H9 (cell line): ENCODE data around the gene DTHD1. TPM values are rescaled to one million over a fixed set of nuclear protein-coding genes. Genes with fewer than 3 reads are reported as not detected.

Experiments
- DNase-seq: peaks from one replicate; pipeline ENCODE4 v3.0.0-alpha.2; 2017
- H2AFZ ChIP-seq: one replicate; pipeline ENCODE4 v1.6.1; 2013; ENCODE audit warnings: mild to moderate bottlenecking, low read length, control low read depth, moderate library complexity
- H2AK5ac ChIP-seq: 2 replicates; pipeline ENCODE4 v1.6.1; 2013; ENCODE audit warnings: low read length, control low read depth, mixed read lengths; ENCODE audit not compliant: insufficient read length
- H2BK120ac ChIP-seq: one replicate; pipeline ENCODE4 v1.6.1; 2013; ENCODE audit warnings: low read depth, mild to moderate bottlenecking, low read length, control low read depth, inconsistent platforms; ENCODE audit not compliant: poor library complexity, severe bottlenecking
- H2BK12ac ChIP-seq: 2 replicates; pipeline ENCODE4 v1.6.1; 2013; ENCODE audit warnings: low read length, control low read depth, mixed read lengths, low read depth; ENCODE audit not compliant: insufficient read length
- H2BK15ac ChIP-seq: 2 replicates; pipeline ENCODE4 v1.6.1; 2013; ENCODE audit warnings: low read depth, low read length, control low read depth
- H2BK20ac ChIP-seq: one replicate; pipeline ENCODE4 v1.6.1; 2013; ENCODE audit warnings: low read depth, mild to moderate bottlenecking, low read length, control low read depth, inconsistent platforms; ENCODE audit not compliant: poor library complexity, severe bottlenecking
- H2BK5ac ChIP-seq: 2 replicates; pipeline ENCODE4 v1.6.1; 2013; ENCODE audit warnings: low read length, control low read depth, mixed read lengths; ENCODE audit not compliant: insufficient read length
- H3K14ac ChIP-seq: 2 replicates; pipeline ENCODE4 v1.6.1; 2013; ENCODE audit warnings: low read length, control low read depth; ENCODE audit not compliant: insufficient read depth
- H3K18ac ChIP-seq: 2 replicates; pipeline ENCODE4 v1.6.1; 2013; ENCODE audit warnings: low read depth, mild to moderate bottlenecking, mixed read lengths, low read length, control low read depth; ENCODE audit not compliant: insufficient read length
- H3K23ac ChIP-seq: 2 replicates; pipeline ENCODE4 v1.6.1; 2013; ENCODE audit warnings: low read length, control low read depth, mixed read lengths, low read depth; ENCODE audit not compliant: insufficient read length
- H3K23me2 ChIP-seq: 2 replicates; pipeline ENCODE4 v1.6.1; 2013; ENCODE audit warnings: low read depth, mild to moderate bottlenecking, mixed read lengths, low read length, control low read depth; ENCODE audit not compliant: insufficient read length, poor library complexity, severe bottlenecking
- H3K27ac ChIP-seq: 2 replicates; pipeline ENCODE4 v1.5.1; 2013; ENCODE audit warnings: low read length, control low read depth, mixed read lengths, low read depth; ENCODE audit not compliant: insufficient read length
- H3K27me3 ChIP-seq: 2 replicates; pipeline ENCODE4 v1.6.1; 2013; ENCODE audit warnings: low read length, control low read depth, inconsistent platforms; ENCODE audit not compliant: insufficient read depth
- H3K4ac ChIP-seq: 2 replicates; pipeline ENCODE4 v1.6.1; 2013; ENCODE audit warnings: low read depth, mild to moderate bottlenecking, control low read depth, inconsistent platforms, low read length, moderate library complexity
- H3K4me1 ChIP-seq: 2 replicates; pipeline ENCODE4 v1.6.1; 2013; ENCODE audit warnings: low read length, control low read depth, inconsistent platforms; ENCODE audit not compliant: insufficient read depth
- H3K4me2 ChIP-seq: 2 replicates; pipeline ENCODE4 v1.6.1; 2013; ENCODE audit warnings: low read length, control low read depth, mixed read lengths; ENCODE audit not compliant: insufficient read length, insufficient read depth
- H3K56ac ChIP-seq: 2 replicates; pipeline ENCODE4 v1.6.1; 2013; ENCODE audit warnings: low read depth, mild to moderate bottlenecking, mixed read lengths, low read length, control low read depth; ENCODE audit not compliant: insufficient read length
- H3K79me1 ChIP-seq: 2 replicates; pipeline ENCODE4 v1.6.1; 2013; ENCODE audit warnings: low read depth, mild to moderate bottlenecking, moderate library complexity, low read length, control low read depth, inconsistent platforms; ENCODE audit not compliant: insufficient read depth, poor library complexity, severe bottlenecking
- H3K79me2 ChIP-seq: 2 replicates; pipeline ENCODE4 v1.6.1; 2013; ENCODE audit warnings: low read length, control low read depth, inconsistent platforms; ENCODE audit not compliant: insufficient read depth
- H3K9ac ChIP-seq: 2 replicates; pipeline ENCODE4 v1.6.1; 2013; ENCODE audit warnings: low read length, control low read depth, mixed read lengths; ENCODE audit not compliant: insufficient read length; ENCODE audit errors: extremely low read depth
- H3K9me3 ChIP-seq: one replicate; pipeline ENCODE4 v1.6.1; 2013; ENCODE audit warnings: low read depth, low read length, inconsistent platforms; ENCODE audit not compliant: control insufficient read depth
- H3T11ph ChIP-seq: one replicate; pipeline ENCODE4 v1.6.1; 2013; ENCODE audit warnings: mild to moderate bottlenecking, low read length, control low read depth, inconsistent platforms
- H4K20me1 ChIP-seq: one replicate; pipeline ENCODE4 v1.6.1; 2013; ENCODE audit not compliant: control insufficient read depth, insufficient read length, insufficient read depth
- H4K5ac ChIP-seq: 2 replicates; pipeline ENCODE4 v1.6.1; 2013; ENCODE audit warnings: low read depth, mild to moderate bottlenecking, mixed read lengths, low read length, control low read depth; ENCODE audit not compliant: insufficient read length
- H4K8ac ChIP-seq: replicated peaks from 2 replicates; pipeline ENCODE4 v1.6.1; 2013; ENCODE audit warnings: low read length, control low read depth, mixed read lengths, low read depth; ENCODE audit not compliant: insufficient read length
- H4K91ac ChIP-seq: 2 replicates; pipeline ENCODE4 v1.6.1; 2013; ENCODE audit warnings: low read depth, mild to moderate bottlenecking, moderate library complexity, mixed read lengths, low read length, control low read depth; ENCODE audit not compliant: insufficient read length
- H3K27ac Mint-ChIP-seq, 3 experiments: 2 replicates in 2 of 3; 3 replicates in 1 of 3; pipeline ENCODE4 v1.8.0; 2020 to 2021; ENCODE audit warnings: mixed read lengths in 3 of 3, mild to moderate bottlenecking in 1 of 3, moderate library complexity in 1 of 3
- H3K27me3 Mint-ChIP-seq: 2 replicates; pipeline ENCODE4 v1.8.0; 2021; ENCODE audit warnings: low read depth, mild to moderate bottlenecking, moderate library complexity, mixed read lengths
- H3K36me3 Mint-ChIP-seq, 3 experiments: 2 replicates in 2 of 3; 3 replicates in 1 of 3; pipeline ENCODE4 v1.8.0; 2020 to 2021; ENCODE audit warnings: low read depth in 3 of 3, mixed read lengths in 3 of 3; ENCODE audit not compliant: insufficient read depth in 1 of 3
- H3K4me1 Mint-ChIP-seq, 2 experiments: 2 replicates each; pipeline ENCODE4 v1.8.0; 2020; ENCODE audit warnings: mixed read lengths in 2 of 2
- H3K4me3 Mint-ChIP-seq, 2 experiments: 2 replicates in 1 of 2; 3 replicates in 1 of 2; pipeline ENCODE4 v1.8.0; 2020 to 2021; ENCODE audit warnings: mild to moderate bottlenecking in 2 of 2, mixed read lengths in 2 of 2, moderate library complexity in 1 of 2
- H3K9me3 Mint-ChIP-seq, 2 experiments: 2 replicates in 1 of 2; 3 replicates in 1 of 2; pipeline ENCODE4 v1.8.0; 2020; ENCODE audit warnings: mild to moderate bottlenecking in 2 of 2, mixed read lengths in 2 of 2, moderate library complexity in 1 of 2
- WGBS: extraction: QIAGEN DNeasy Blood & Tissue Kit; methylation state at CpG from one replicate; pipeline ENCODE4 v1.1.7; 2013; ENCODE audit warnings: missing lambda C conversion rate, low lambda C conversion rate, mixed read lengths; ENCODE audit not compliant: insufficient read length; ENCODE audit errors: extremely low coverage; 5-methylcytosine and 5-hydroxymethylcytosine counted together
- total RNA-seq: library from RNA; stranded (reverse); gene quantifications from 2 replicates; pipeline ENCODE4 v1.2.1, GENCODE V29; 2021
- TF ChIP-seq, protein P1 (sequence below): fragments of 200-600 bp; sonication (generic); conservative IDR thresholded peaks from 3 replicates; pipeline ENCODE4 v1.8.0; 2021; ENCODE audit warnings: antibody characterized with exemption, mild to moderate bottlenecking

DTHD1 gene
- total RNA-seq, 1 experiment from 2014 or later: not detected

- Histone ChIP-seq H4K20me1 (no peaks in the 10 kb centered on the region), H3K23ac (no peak overlapping the region), H3K9me3 (no peaks in the 10 kb centered on the region), H4K8ac (no peak overlapping the region), H2BK15ac (no peak overlapping the region), H3K9ac (no peak overlapping the region), H4K5ac (no peak overlapping the region), H3K4me2 (no peak overlapping the region), H3K56ac (no peak overlapping the region), H3K18ac (no peak overlapping the region), H4K91ac (no peak overlapping the region), H2AK5ac (no peak overlapping the region), H3K4me1 (no peaks in the 10 kb centered on the region), H3K4ac (no peak overlapping the region), H2BK20ac (no peak overlapping the region), H3K27ac (no peak overlapping the region), H2AFZ (no peak overlapping the region), H3K79me2 (no peaks in the 10 kb centered on the region), H3K27me3 (no peaks in the 10 kb centered on the region), H2BK120ac (no peak overlapping the region), H2BK12ac (no peak overlapping the region), H3K23me2 (no peaks in the 10 kb centered on the region), H3K14ac (no peak overlapping the region), H3T11ph (no peak overlapping the region), H3K79me1 (no peaks in the 10 kb centered on the region), H2BK5ac (no peak overlapping the region)
- no peak overlapping the region for H3K4me3 Mint-ChIP-seq
- no peaks in the 10 kb centered on the region for H3K36me3 Mint-ChIP-seq
- DNase-seq: no peak
- H3K27me3 Mint-ChIP-seq: no peaks in the 10 kb centered on the region
- H3K27ac Mint-ChIP-seq: no peak overlapping the region
- WGBS: no CpG with 5 or more reads among the region's 2 CpGs
- H3K9me3 Mint-ChIP-seq: no peaks in the 10 kb centered on the region
- TF ChIP-seq, protein P1, sequence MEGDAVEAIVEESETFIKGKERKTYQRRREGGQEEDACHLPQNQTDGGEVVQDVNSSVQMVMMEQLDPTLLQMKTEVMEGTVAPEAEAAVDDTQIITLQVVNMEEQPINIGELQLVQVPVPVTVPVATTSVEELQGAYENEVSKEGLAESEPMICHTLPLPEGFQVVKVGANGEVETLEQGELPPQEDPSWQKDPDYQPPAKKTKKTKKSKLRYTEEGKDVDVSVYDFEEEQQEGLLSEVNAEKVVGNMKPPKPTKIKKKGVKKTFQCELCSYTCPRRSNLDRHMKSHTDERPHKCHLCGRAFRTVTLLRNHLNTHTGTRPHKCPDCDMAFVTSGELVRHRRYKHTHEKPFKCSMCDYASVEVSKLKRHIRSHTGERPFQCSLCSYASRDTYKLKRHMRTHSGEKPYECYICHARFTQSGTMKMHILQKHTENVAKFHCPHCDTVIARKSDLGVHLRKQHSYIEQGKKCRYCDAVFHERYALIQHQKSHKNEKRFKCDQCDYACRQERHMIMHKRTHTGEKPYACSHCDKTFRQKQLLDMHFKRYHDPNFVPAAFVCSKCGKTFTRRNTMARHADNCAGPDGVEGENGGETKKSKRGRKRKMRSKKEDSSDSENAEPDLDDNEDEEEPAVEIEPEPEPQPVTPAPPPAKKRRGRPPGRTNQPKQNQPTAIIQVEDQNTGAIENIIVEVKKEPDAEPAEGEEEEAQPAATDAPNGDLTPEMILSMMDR: no peak
- peaks cover 2 to 3% of the 10 kb centered on the region in 2 experiments; a peak in 2 of 4 replicates for H3K4me1 Mint-ChIP-seq
Measured at GRCh38 chr4:36353998-36354397, 72.6 kb downstream of the DTHD1 start.
